ENCODE results near the gene PDCD2L.

- TF ChIP-seq, protein P1, sequence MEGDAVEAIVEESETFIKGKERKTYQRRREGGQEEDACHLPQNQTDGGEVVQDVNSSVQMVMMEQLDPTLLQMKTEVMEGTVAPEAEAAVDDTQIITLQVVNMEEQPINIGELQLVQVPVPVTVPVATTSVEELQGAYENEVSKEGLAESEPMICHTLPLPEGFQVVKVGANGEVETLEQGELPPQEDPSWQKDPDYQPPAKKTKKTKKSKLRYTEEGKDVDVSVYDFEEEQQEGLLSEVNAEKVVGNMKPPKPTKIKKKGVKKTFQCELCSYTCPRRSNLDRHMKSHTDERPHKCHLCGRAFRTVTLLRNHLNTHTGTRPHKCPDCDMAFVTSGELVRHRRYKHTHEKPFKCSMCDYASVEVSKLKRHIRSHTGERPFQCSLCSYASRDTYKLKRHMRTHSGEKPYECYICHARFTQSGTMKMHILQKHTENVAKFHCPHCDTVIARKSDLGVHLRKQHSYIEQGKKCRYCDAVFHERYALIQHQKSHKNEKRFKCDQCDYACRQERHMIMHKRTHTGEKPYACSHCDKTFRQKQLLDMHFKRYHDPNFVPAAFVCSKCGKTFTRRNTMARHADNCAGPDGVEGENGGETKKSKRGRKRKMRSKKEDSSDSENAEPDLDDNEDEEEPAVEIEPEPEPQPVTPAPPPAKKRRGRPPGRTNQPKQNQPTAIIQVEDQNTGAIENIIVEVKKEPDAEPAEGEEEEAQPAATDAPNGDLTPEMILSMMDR (conservative IDR thresholded peaks at IDR 0.05), result no peak
- TF ChIP-seq EZH2 (IDR thresholded peaks at IDR 0.05; ENCODE audit: low read depth), result no peak
These were observed 71.1 kb downstream of the PDCD2L start for GRCh38 chr19:34475026-34475974.
